ENCODE results near the gene GJA10.

The GJA10 gene

DNA sequence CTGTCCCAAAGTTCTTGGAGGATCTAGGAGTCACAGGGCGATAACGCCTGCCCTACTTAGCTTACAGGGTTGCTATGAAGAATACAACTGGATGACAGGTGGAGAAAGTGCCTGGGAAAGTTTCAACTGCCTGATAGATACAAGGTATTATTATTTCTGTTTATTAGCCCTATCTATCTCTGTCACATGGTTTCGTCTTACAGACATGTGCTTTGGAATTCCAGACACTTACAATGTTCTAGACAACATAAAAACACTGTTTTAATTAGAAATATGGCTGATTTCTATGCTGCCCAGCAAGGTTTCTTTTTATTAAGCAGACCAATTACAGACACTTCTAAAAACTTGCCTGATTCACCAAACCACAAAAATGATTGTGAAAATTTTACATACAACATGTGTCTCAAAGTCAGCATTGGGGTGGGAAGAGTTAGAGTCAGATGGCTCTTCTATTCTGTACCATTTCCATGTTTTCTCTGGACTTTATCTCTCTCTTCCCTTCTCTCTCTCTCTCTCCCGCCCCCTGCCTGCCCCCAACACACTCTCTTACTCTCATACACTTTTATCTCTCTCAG lies 50.0 kb downstream of the GJA10 start:
- H3K4me1 Mint-ChIP-seq: peaks cover 8% of the 10 kb centered on the region
- no peak overlapping the region for H3K4me3 Mint-ChIP-seq
- peak overlapping the region; percentile 73 for H3K27ac Mint-ChIP-seq
- H3K36me3 Mint-ChIP-seq: peaks cover 25% of the 10 kb centered on the region
- H3K9me3 Mint-ChIP-seq: no peaks in the 10 kb centered on the region
- H3K27me3 Mint-ChIP-seq: no peaks in the 10 kb centered on the region
- no peak for ATAC-seq (ENCODE audit: low read depth)
- no peak for DNase-seq (ENCODE audit: low spot score in 2 of 2)

- peaks cover 32% of the 10 kb centered on the region for H3K36me3 Mint-ChIP-seq
- ATAC-seq (ENCODE audit: low read depth) (peak; percentile 25), DNase-seq (ENCODE audit: low spot score in 2 of 2) (no peak)
- peaks cover 8% of the 10 kb centered on the region for H3K4me1 Mint-ChIP-seq
- H3K27me3 Mint-ChIP-seq: no peaks in the 10 kb centered on the region
- peak overlapping the region; percentile 58 for H3K27ac Mint-ChIP-seq
- H3K9me3 Mint-ChIP-seq: no peaks in the 10 kb centered on the region
- no peak overlapping the region for H3K4me3 Mint-ChIP-seq
These were observed 50.6 kb downstream of the GJA10 start for GRCh38 chr6:89944826-89945407.
